GM12891 (cell line): Measurements from ENCODE around the gene CBLL1.

Experiments
- DNase-seq: peaks from one replicate; pipeline ENCODE4 v3.0.0; 2011; ENCODE audit warnings: low spot score; ENCODE audit not compliant: insufficient read length
- FAIRE-seq: peaks from 2 replicates; lab custom pipeline; 2011; peaks lifted over from hg19 to GRCh38; lab: Jason Lieb, UNC
- PAX5 ChIP-seq: IDR thresholded peaks from 2 replicates; pipeline ENCODE4 v1.6.1; 2011; ENCODE audit warnings: low read length, moderate library complexity, mild to moderate bottlenecking; ENCODE audit not compliant: insufficient read depth, severe bottlenecking
- POLR2A ChIP-seq: IDR thresholded peaks from 2 replicates; pipeline ENCODE4 v1.6.1; 2011; ENCODE audit warnings: low read depth, low read length, control low read depth
- POLR2AphosphoS5 ChIP-seq: IDR thresholded peaks from 2 replicates; pipeline ENCODE4 v1.6.1; 2011; ENCODE audit warnings: low read depth, low read length, control low read depth
- POU2F2 ChIP-seq: IDR thresholded peaks from 2 replicates; pipeline ENCODE4 v1.6.1; 2011; ENCODE audit warnings: low read depth, mild to moderate bottlenecking, control low read depth, low read length, moderate library complexity
- SPI1 ChIP-seq: IDR thresholded peaks from 2 replicates; pipeline ENCODE4 v1.6.1; 2011; ENCODE audit warnings: low read depth, low read length, control low read depth
- TAF1 ChIP-seq: IDR thresholded peaks from 2 replicates; pipeline ENCODE4 v1.6.1; 2011; ENCODE audit warnings: low read depth, low read length, control low read depth

CBLL1 gene

GRCh38 chr7:107711301-107711700 is 32.6 kb upstream of the CBLL1 start:
- FAIRE-seq (no peak), DNase-seq (no peak)
- no peak for TF ChIP-seq POLR2A
- TF ChIP-seq POLR2AphosphoS5, result no peak
- no peak for TF ChIP-seq PAX5
- no peak for TF ChIP-seq POU2F2
- TF ChIP-seq TAF1, result no peak
- no peak for TF ChIP-seq SPI1

- DNase-seq, result no peak
- FAIRE-seq, result no peak
- no peak for TF ChIP-seq POLR2AphosphoS5
- TF ChIP-seq TAF1, result no peak
- TF ChIP-seq POU2F2, result no peak
- TF ChIP-seq POLR2A, result no peak
- no peak for TF ChIP-seq SPI1
- TF ChIP-seq PAX5, result no peak
Observed at GRCh38 chr7:107712025-107712424, 31.9 kb upstream of the CBLL1 start.

DNA sequence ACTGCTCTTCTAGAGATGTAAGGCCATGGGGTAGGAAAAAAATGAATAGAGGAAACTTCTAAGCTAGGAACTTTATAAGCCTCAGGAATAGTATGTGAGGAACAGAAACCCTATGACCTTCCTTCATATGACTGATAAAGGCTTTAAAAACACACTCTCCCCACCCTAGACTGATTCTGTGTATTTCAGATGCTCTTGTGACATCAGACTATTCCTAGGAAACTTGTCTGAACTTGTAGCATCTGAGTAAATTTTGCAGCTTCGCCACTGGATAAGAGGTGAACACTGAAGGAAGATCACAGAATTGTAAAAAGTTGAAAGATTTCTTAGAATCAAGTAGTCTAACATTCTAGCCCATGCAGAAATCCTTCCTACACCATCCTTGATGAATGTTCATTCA is 31.0 kb upstream of the CBLL1 start:
- no peak for DNase-seq
- no peak for FAIRE-seq
- no peak for TF ChIP-seq POU2F2
- no peak for TF ChIP-seq TAF1
- TF ChIP-seq PAX5, result no peak
- TF ChIP-seq SPI1, result no peak
- no peak for TF ChIP-seq POLR2A
- no peak for TF ChIP-seq POLR2AphosphoS5

DNA sequence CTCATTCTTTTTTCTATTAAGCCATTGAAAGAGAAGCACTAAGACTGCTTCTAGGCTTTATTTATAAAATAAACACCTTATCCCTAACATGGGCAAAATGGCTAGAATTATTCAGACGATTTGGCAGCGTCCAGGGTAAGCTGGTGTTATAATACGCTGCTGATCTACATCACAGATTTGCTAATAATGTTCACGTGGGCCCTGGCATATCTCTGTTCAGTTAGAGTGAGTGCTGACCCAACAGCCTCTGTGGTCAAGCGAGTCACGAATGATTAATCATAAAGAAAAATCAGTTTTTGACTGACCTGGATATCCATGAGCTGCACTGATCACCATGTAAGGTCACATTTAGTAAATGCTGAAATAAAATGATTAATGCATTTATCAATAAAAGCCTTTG is 28.4 kb upstream of the CBLL1 start:
- FAIRE-seq, result no peak

GRCh38 chr7:107718456-107719193 is 25.3 kb upstream of the CBLL1 start:
- no peak for FAIRE-seq
- TF ChIP-seq TAF1, result no peak
- TF ChIP-seq POLR2A, result no peak
- no peak for TF ChIP-seq POLR2AphosphoS5
- no peak for TF ChIP-seq SPI1
- TF ChIP-seq POU2F2, result no peak
- no peak for TF ChIP-seq PAX5
- no peak for DNase-seq

More for the DNA sequence above, 28.4 kb upstream of the CBLL1 start:
- no peak for TF ChIP-seq PAX5
- no peak for TF ChIP-seq TAF1
- TF ChIP-seq POU2F2, result no peak
- no peak for TF ChIP-seq SPI1
- TF ChIP-seq POLR2AphosphoS5, result no peak
- no peak for TF ChIP-seq POLR2A
- DNase-seq, result no peak

- TF ChIP-seq SPI1 (no peak), POU2F2 (no peak), PAX5 (no peak), POLR2AphosphoS5 (no peak), POLR2A (no peak), TAF1 (no peak)
- no peak for DNase-seq
- FAIRE-seq, result no peak
Observed at GRCh38 chr7:107721286-107721685, 22.7 kb upstream of the CBLL1 start.

DNA sequence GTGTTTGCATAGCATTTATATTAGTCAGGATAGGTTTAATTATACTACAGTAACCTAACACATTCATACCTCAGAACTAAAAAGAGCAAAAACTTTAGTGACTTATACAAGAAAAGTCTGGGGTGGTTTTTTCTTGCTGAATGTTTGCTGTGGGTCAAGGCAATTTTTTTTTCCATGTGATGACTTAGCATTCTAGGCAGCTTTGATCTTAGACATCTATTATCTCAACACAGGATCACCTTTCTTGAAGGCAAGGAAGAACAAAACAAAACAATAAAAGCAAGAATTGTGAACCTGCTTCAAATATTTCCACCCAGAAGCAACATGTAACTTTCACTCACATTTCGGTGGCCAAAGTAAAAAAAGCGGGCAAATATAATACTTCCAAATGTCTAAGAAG is 20.7 kb upstream of the CBLL1 start:
- FAIRE-seq, result no peak
- TF ChIP-seq POLR2A, result no peak
- TF ChIP-seq SPI1, result no peak
- TF ChIP-seq TAF1, result no peak
- no peak for TF ChIP-seq POU2F2
- TF ChIP-seq PAX5, result no peak
- no peak for TF ChIP-seq POLR2AphosphoS5
- no peak for DNase-seq

GRCh38 chr7:107725138-107725740 is 18.7 kb upstream of the CBLL1 start:
- no peak for TF ChIP-seq POLR2AphosphoS5
- no peak for TF ChIP-seq POU2F2
- no peak for TF ChIP-seq TAF1
- TF ChIP-seq SPI1, result no peak
- TF ChIP-seq PAX5, result no peak
- no peak for TF ChIP-seq POLR2A
- peak; percentile 25 for DNase-seq
- FAIRE-seq, result peak; percentile 85

DNA sequence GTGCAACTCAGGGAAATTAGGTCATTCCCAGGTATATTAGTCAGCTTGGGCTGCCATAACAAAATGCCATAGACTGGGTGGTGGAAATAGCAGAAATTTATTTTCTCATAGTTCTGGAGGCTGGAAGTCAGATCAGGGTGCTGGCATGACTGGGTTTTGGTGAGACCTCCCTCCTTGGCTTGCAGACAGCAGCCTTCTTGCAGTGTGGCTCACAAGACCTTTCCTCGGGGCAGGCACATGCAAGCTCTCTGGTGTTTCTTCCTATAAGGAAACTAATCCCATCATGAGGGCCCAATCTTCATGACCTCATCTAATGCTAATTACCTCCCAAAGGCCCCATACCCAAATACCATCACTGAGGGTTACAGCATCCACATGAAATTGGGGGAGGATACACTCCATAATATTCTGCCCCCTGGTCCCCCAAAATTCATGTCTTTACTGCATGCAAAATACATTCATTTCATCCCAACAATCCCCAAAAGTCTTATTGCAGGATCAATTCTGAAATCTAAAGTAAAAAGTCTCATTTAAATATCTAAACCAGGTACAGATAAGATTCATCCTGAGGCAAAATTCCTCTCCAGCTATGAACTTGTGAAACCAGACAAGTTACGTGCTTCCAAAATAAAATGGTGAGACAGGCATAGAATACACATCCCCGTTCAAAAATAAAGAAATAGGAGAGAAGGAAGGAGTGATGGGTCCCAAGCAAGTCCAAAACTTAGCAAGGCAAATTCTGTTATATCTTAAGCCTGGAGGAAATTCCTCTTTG is 17.4 kb upstream of the CBLL1 start:
- FAIRE-seq (no peak), DNase-seq (no peak)
- TF ChIP-seq PAX5 (no peak), POLR2A (no peak), POU2F2 (no peak), POLR2AphosphoS5 (no peak), SPI1 (no peak), TAF1 (no peak)
